GM21619 (cell line): ENCODE data around the gene SRRM3.
"Not testable (repeated sequence)": the region's sequence is repeated elsewhere in the genome, so short reads cannot be mapped to it uniquely, and the experiment has no call there.

ENCODE experiments used
- ATAC-seq: cut with Tn5 transposase; IDR thresholded peaks from one replicate; pipeline ENCODE4 v1.9.1; 2021; ENCODE audit not compliant: unreplicated experiment

Gene SRRM3

GRCh38 chr7:76189276-76189675 lies 12.4 kb upstream of the SRRM3 start:
- no peak for ATAC-seq

GRCh38 chr7:76191783-76192240 lies 9.9 kb upstream of the SRRM3 start:
- no peak for ATAC-seq

- ATAC-seq = no peak
These were observed 8.2 kb upstream of the SRRM3 start for GRCh38 chr7:76193466-76193865.

GRCh38 chr7:76193883-76194282 lies 7.8 kb upstream of the SRRM3 start:
- no peak for ATAC-seq

GRCh38 chr7:76196786-76197185 lies 4.9 kb upstream of the SRRM3 start:
- no peak for ATAC-seq

GRCh38 chr7:76198202-76198601 lies 3.5 kb upstream of the SRRM3 start:
- ATAC-seq = no peak

GRCh38 chr7:76202666-76203030 lies 952 bp downstream of the SRRM3 start:
- ATAC-seq = no peak

- ATAC-seq = no peak
These were observed 2.5 kb downstream of the SRRM3 start for GRCh38 chr7:76204147-76204546.

GRCh38 chr7:76206633-76207032 lies 4.9 kb downstream of the SRRM3 start:
- no peak for ATAC-seq

- no peak for ATAC-seq
These were observed 7.6 kb downstream of the SRRM3 start for GRCh38 chr7:76209310-76209709.

GRCh38 chr7:76211216-76211615 lies 9.5 kb downstream of the SRRM3 start:
- ATAC-seq = no peak

- not testable (repeated sequence) for ATAC-seq
These were observed 13.7 kb downstream of the SRRM3 start for GRCh38 chr7:76215349-76215748.

GRCh38 chr7:76216381-76217082 lies 14.8 kb downstream of the SRRM3 start:
- ATAC-seq = no peak

GRCh38 chr7:76217942-76218566 lies 16.4 kb downstream of the SRRM3 start:
- ATAC-seq = no peak

- no peak for ATAC-seq
These were observed 18.7 kb downstream of the SRRM3 start for GRCh38 chr7:76220185-76221057.

- ATAC-seq = no peak
These were observed 20.6 kb downstream of the SRRM3 start for GRCh38 chr7:76222333-76222732.

GRCh38 chr7:76222839-76223238 lies 21.1 kb downstream of the SRRM3 start:
- ATAC-seq = no peak

- no peak for ATAC-seq
These were observed 21.7 kb downstream of the SRRM3 start for GRCh38 chr7:76223286-76223972.

GRCh38 chr7:76224695-76225094 lies 23.0 kb downstream of the SRRM3 start:
- ATAC-seq = no peak

GRCh38 chr7:76225379-76225778 lies 23.7 kb downstream of the SRRM3 start:
- ATAC-seq = no peak

- no peak for ATAC-seq
These were observed 24.3 kb downstream of the SRRM3 start for GRCh38 chr7:76225951-76226350.
